Smooth muscle cell (in vitro differentiated cells): ENCODE results near the gene SPTAN1. TPM values are rescaled to one million over a fixed set of nuclear protein-coding genes. Genes with fewer than 3 reads are reported as not detected.
"Not testable (repeated sequence)": the region's sequence is repeated elsewhere in the genome, so short reads cannot be mapped to it uniquely, and the experiment has no call there.

ENCODE experiments used
- DNase-seq: peaks from one replicate; lab custom pipeline; 2025; ENCODE audit not compliant: unreplicated experiment; lab: John Stamatoyannopoulos, UW
- H2AFZ ChIP-seq: fragments of 200-600 bp; sonication (generic); 2 replicates; pipeline ENCODE4 v1.6.0; 2016; ENCODE audit warnings: antibody characterized with exemption, low read depth, mild to moderate bottlenecking
- H3F3A ChIP-seq: fragments of 200-600 bp; sonication (generic); 2 replicates; pipeline ENCODE4 v1.6.0; 2017; ENCODE audit warnings: antibody characterized with exemption, low read depth
- H3K27ac ChIP-seq: fragments of 200-600 bp; sonication (generic); 2 replicates; pipeline ENCODE4 v1.5.1; 2016; ENCODE audit warnings: low read depth, mild to moderate bottlenecking
- H3K27me3 ChIP-seq: fragments of 200-600 bp; sonication (generic); 2 replicates; pipeline ENCODE4 v1.6.1; 2016; ENCODE audit warnings: low read depth, mild to moderate bottlenecking
- H3K36me3 ChIP-seq: fragments of 200-600 bp; sonication (generic); 2 replicates; pipeline ENCODE4 v1.5.1; 2016; ENCODE audit warnings: low read depth
- H3K4me1 ChIP-seq: fragments of 200-600 bp; sonication (generic); 2 replicates; pipeline ENCODE4 v1.5.1; 2016; ENCODE audit warnings: low read depth
- H3K4me2 ChIP-seq: fragments of 200-600 bp; sonication (generic); 2 replicates; pipeline ENCODE4 v1.6.0; 2016; ENCODE audit warnings: mild to moderate bottlenecking
- H3K4me3 ChIP-seq: fragments of 200-600 bp; sonication (generic); 2 replicates; pipeline ENCODE4 v1.5.1; 2016; ENCODE audit warnings: mild to moderate bottlenecking
- H3K79me2 ChIP-seq: fragments of 200-600 bp; sonication (generic); 2 replicates; pipeline ENCODE4 v1.6.0; 2016; ENCODE audit warnings: low read depth, mild to moderate bottlenecking
- H3K9ac ChIP-seq: fragments of 200-600 bp; sonication (generic); 2 replicates; pipeline ENCODE4 v1.6.0; 2016; ENCODE audit warnings: low read depth
- H3K9me3 ChIP-seq: fragments of 200-600 bp; sonication (generic); replicated peaks from 2 replicates; pipeline ENCODE4 v1.5.1; 2016; ENCODE audit warnings: low read depth
- H4K20me1 ChIP-seq: fragments of 200-600 bp; sonication (generic); 2 replicates; pipeline ENCODE4 v1.6.0; 2016; ENCODE audit warnings: low read depth
- CTCF ChIP-seq: fragments of 200-600 bp; sonication (generic); IDR thresholded peaks from 2 replicates; pipeline ENCODE4 v1.5.1; 2017; ENCODE audit warnings: borderline replicate concordance, mild to moderate bottlenecking, antibody characterized with exemption; ENCODE audit not compliant: insufficient read depth, poor library complexity, severe bottlenecking
- WGBS: methylation state at CpG from one replicate; pipeline ENCODE4 v1.1.7; 2016; ENCODE audit warnings: low lambda C conversion rate; 5-methylcytosine and 5-hydroxymethylcytosine counted together
- polyA plus RNA-seq: library from polyadenylated mRNA; unstranded; fragments of >200 nt; fragmentation: Nextera tagmentation; extraction: Ambion mirVana; gene quantifications from 2 replicates; pipeline ENCODE4 v1.2.1, GENCODE V29; 2016
- total RNA-seq: library from RNA; depleted of rRNA; stranded (reverse); fragments of >200 nt; gene quantifications from 2 replicates; pipeline ENCODE4 v1.2.3, GENCODE V29; 2014

The SPTAN1 gene
- total and polyA plus RNA-seq, 2 experiments from 2014 or later = 84.9 to 145 TPM

GRCh38 chr9:128642675-128643245, 90.4 kb downstream of the SPTAN1 start:
- no peak overlapping the region for H3K27ac ChIP-seq

GRCh38 chr9:128643519-128644300, 91.3 kb downstream of the SPTAN1 start:
- Histone ChIP-seq H4K20me1 (no peaks in the 10 kb centered on the region), H3K9ac (no peak overlapping the region), H2AFZ (no peak overlapping the region), H3K36me3 (no peaks in the 10 kb centered on the region), H3K27ac (no peak overlapping the region), H3K27me3 (no peaks in the 10 kb centered on the region), H3K4me1 (no peaks in the 10 kb centered on the region), H3K4me2 (peak overlapping the region; percentile 44), H3K9me3 (no peaks in the 10 kb centered on the region), H3K79me2 (no peaks in the 10 kb centered on the region), H3F3A (no peaks in the 10 kb centered on the region), H3K4me3 (no peak overlapping the region)
- WGBS = 56% methylated on average over 12 of the region's 12 CpGs
- DNase-seq = no peak
- TF ChIP-seq CTCF = no peak

More at GRCh38 chr9:128642675-128643245, 90.4 kb downstream of the SPTAN1 start:
- Histone ChIP-seq H3K4me1 (no peaks in the 10 kb centered on the region), H3K79me2 (no peaks in the 10 kb centered on the region), H3K4me3 (no peak overlapping the region), H3K9ac (no peak overlapping the region), H3K36me3 (no peaks in the 10 kb centered on the region), H2AFZ (no peak overlapping the region), H3K4me2 (no peak overlapping the region), H4K20me1 (no peaks in the 10 kb centered on the region), H3F3A (no peaks in the 10 kb centered on the region), H3K27me3 (no peaks in the 10 kb centered on the region), H3K9me3 (no peaks in the 10 kb centered on the region)
- no peak for TF ChIP-seq CTCF
- WGBS = 88% methylated on average over 12 of the region's 12 CpGs
- no peak for DNase-seq

- not testable (repeated sequence) for H3F3A ChIP-seq, H3K79me2 ChIP-seq, H2AFZ ChIP-seq, DNase-seq, H3K4me3 ChIP-seq, H4K20me1 ChIP-seq, H3K4me1 ChIP-seq, H3K4me2 ChIP-seq, H3K9ac ChIP-seq, H3K36me3 ChIP-seq, H3K9me3 ChIP-seq, H3K27ac ChIP-seq, H3K27me3 ChIP-seq
- TF ChIP-seq CTCF = peak; percentile 36
- WGBS = 86% methylated on average over 9 of the region's 9 CpGs
These were observed 95.8 kb downstream of the SPTAN1 start for GRCh38 chr9:128648206-128648605.

GRCh38 chr9:128651798-128652197, 99.4 kb downstream of the SPTAN1 start:
- DNase-seq = no peak
- WGBS = 97% methylated on average over 5 of the region's 5 CpGs
- Histone ChIP-seq H3K4me1 (no peaks in the 10 kb centered on the region), H3K27ac (no peak overlapping the region), H4K20me1 (no peaks in the 10 kb centered on the region), H3K4me2 (no peak overlapping the region), H2AFZ (no peak overlapping the region), H3K27me3 (no peaks in the 10 kb centered on the region), H3F3A (no peaks in the 10 kb centered on the region), H3K4me3 (no peak overlapping the region), H3K79me2 (peaks cover 7% of the 10 kb centered on the region), H3K9me3 (no peaks in the 10 kb centered on the region), H3K9ac (no peak overlapping the region), H3K36me3 (no peaks in the 10 kb centered on the region)
- TF ChIP-seq CTCF = no peak
